ENCODE results near the gene DDHD1. TPM values are rescaled to one million over a fixed set of nuclear protein-coding genes. Genes with fewer than 3 reads are reported as not detected.
"Not testable (repeated sequence)": the region's sequence is repeated elsewhere in the genome, so short reads cannot be mapped to it uniquely, and the experiment has no call there.

Gene DDHD1
- total RNA-seq, 1 experiment from 2014 or later, result 6.9 TPM

DNA sequence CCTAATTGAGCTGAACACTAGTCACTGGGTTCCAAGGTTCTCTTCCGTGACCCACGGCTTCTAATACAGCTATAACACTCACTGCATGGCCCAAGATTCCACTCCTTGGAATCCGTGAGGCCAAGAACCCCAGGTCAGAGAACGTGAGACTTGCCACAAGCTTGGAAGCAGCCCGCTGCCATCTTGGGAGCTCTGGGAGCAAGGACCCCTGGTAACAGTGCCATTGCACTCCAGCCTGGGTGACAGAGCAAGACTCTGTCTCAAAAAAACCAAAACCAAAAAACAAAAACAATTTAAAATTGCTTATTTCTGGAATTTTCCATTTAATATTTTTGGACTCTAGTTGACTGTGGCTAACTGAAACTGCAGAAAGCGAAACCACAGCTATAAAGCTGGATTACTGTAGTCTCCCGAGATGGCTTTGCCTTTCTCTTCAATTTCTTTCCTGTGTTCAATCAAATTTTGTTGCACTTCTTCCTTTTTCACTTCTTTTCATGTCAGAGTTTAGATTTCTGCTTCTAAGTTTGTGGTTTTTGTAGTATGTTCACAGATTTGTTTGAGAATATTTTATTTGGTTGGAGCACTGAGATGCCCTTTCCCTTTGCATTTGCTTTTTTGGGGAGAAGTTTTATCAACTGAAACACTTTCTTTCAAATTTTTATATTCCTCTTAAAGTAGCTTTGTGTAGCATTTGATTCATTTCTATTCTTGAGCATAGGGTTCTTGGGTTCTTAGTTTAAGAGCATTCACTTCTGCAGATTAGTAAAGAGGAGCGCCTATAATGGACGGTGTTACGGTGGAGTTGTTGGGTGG lies 44.6 kb downstream of the DDHD1 start:
- DNase-seq (ENCODE audit: low spot score), result no peak

DNA sequence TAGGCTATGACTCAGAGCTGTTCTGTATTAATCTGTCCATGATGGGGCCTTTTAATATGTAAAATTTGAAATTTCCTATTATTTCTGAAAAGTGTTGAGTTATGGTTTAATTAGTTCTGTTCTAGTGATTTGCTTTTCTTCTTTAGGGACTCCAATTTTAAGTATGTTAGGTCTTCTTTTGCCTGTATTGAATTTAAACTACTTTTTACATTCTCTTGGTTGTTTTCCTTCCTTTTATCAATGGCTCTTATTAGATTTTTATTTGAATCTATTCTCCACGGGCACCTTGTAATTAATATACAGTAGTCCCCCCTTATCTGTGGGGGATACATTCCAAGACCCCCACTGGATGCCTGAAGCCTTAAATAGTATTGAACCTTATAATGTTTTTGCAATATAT lies 46.4 kb downstream of the DDHD1 start:
- DNase-seq (ENCODE audit: low spot score), result no peak

DNA sequence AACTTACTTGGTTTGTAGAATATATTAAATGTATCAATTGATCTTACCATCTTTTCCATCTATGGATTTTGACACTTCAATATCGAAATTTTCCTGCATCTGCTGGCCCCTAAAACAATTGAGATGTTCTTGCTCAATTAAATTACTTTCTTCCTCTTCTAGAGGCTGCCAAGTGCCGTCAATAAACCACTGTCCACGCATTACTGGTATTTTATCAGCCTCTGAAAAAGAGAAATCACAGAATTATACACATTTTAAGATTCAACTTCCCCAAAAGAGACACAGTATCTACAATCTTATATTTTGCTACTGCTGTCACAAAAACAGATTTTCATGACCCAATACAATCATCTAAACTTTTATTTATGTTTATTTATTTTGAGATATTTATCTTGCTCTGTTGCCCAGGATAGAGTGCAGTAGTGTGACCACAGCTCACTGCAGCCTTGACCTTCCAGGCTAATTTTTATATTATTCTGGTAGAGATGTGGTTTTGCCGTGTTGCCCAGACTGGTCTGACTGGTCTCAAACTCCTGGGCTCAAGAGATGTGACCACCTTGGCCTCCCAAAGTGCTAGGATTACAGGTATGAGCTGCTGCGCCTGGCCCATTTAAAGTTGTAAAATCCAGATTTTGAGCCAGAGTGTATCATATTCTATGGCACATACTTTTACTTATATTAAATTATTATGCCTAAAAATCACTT lies 49.3 kb downstream of the DDHD1 start:
- DNase-seq (ENCODE audit: low spot score), result no peak

DNA sequence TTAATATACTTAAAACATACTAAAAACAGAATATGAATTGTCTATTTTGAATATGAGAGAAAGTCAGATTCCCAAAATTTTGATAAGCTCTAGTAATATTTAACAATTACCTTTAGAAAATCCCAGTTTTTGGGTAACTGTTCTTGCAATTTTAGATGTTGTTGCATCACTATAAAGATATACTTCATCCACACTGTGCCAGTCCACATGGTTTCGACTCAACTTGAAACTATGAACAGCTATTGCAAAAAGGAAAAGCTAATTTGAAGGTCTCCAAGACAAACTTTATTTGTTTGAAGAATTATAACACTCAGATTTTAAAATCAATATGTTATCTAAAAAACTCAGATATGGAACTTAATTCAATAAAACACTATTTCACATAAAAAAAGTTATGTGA lies 59.9 kb downstream of the DDHD1 start:
- no peak for DNase-seq (ENCODE audit: low spot score)

DNA sequence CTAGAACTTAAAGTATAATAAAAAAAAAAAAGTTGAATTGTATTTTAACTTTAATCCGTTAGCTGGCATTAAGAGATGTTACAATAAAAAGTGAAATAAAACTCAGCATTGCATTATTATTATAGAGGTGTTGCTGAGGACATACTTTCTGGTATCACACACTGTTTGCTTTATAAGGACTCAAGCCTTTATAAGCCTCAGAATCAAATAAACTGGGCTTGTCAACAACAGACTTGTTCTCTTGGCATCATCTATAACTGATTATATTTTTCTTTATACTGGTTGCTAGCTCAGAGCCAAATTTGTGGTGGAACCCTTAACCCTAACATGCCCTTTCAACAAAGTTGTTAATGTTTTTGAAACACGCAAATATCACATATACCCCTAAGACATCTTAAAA lies 62.3 kb downstream of the DDHD1 start:
- no peak for DNase-seq (ENCODE audit: low spot score)

DNA sequence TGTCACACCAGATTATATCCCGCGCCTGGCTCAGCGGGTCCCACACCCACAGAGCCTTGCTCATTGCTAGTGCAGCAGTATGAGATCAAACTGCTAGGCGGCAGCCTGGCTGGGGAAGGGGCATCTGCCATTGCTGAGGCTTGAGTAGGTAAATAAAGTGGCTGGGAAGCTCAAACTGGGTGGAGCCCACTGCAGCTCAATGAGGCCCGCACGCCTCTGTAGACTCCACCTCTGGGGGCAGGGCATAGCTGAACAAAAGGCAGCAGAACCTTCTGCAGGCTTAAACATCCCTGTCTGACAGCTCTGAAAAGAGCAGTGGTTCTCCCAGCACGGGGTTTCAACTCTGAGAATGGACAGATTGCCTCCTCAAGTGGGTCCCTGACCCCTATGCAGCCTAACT lies 68.2 kb downstream of the DDHD1 start:
- DNase-seq (ENCODE audit: low spot score), result not testable (repeated sequence)

DNA sequence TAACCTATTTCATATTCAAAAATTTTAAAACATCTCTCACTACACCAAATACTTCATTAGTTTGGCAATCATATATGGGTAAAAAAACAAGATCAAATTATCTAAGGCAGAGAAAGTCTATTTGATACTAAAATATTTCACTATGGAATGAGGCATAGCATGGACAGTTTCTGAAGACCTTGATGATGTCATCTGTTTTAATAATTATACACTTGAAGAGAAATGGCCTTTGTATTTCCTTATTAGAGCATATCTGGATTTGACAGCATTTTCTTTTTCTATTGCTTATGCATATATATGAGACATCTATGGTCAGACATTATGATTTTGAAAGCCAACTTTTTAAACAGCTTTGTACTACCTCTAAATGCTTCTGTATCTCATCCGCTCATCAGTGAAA lies 88.6 kb downstream of the DDHD1 start:
- no peak for DNase-seq (ENCODE audit: low spot score)

DNA sequence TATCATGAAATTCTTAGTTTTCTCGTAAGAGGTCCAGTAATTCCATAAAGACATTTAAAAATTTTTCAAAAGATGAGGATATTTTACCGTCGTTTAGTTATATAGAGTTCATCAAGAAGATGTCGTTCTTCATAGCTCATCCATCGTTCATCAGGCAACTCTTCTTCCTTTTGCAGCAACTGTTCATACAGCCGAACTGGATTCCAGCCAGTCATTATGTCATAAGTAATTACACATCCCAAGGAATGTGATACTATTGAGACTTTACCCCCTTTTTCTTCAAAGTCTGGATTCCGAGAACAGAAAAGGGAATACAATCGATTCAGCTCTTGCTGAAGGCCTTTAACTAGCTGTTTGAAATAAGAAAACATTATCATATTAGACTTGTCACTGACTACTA lies 90.3 kb downstream of the DDHD1 start:
- no peak for DNase-seq (ENCODE audit: low spot score)

DNA sequence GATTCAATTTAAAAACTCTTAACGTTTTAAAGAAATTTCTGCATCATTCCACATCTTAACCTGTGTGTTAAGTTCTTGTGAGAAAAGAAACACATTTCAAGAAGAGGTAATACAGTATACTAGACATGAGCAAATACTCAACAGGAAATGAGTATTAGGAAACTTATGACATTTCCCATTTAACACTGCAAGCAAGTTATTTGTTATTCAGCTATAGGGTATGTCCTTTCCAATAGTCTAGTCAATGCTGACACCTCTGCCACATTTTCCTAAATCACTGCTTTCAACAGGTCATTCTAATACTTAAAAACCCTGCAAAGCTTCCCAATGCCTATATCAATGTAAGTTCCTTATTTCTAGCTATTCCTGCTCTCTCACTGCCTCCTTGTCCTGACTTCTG lies 93.1 kb downstream of the DDHD1 start:
- no peak for DNase-seq (ENCODE audit: low spot score)

DNA sequence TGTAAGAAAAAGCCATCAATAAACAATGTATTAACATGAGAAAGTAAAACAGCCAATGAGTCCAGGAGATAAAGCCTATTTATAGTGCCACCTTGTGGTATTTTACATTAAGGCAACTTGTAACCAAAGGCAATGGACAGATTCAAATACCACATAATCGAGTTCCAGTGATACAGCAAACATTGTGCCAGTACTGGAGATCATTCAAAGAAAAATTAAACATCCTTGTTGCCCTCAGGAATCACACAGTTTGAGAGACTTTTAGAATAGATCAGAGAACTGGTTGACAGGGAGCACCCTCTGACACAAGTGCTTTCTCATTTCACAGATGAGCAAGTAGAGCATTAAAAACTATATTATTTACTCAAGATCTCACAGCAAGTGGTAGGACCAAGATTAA lies 98.1 kb downstream of the DDHD1 start:
- DNase-seq (ENCODE audit: low spot score), result peak; percentile 35

DNA sequence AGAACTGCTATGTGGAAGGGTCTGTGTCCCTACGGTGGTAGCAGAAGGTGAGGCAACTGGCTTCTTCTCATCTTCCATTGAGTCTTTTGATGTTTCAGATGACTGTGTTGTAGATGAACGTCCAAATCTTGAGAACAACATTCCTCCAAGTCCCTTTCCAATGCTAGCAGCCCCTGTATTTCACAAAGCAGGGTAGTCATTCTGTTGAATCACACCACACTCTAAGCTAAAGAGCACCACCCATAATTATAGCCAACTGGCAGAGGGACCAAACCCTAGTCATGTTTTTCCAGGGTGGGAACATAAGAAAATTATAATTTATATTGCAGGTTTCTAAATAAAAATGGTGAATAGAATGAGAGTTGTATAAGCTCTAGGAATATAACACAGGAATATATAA lies 98.7 kb downstream of the DDHD1 start:
- no peak for DNase-seq (ENCODE audit: low spot score)

DNA sequence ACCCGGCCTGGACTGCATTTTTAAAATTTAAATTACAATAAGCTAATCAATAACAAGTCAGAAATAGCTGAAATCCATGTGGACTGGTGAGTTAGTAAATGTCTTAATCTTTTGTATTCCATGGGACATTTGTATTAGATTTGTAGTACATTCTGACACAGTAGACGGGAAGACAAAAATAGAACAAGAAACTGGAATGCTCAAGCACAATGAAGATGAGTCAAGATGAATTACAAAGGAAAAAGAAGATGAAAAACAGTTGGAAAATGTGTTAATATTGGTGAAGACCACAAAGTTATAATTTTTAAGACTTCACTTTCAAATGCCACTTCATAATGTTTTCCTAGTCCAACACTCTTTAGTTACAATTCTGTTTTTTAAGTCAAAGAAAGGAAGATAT lies 104.5 kb downstream of the DDHD1 start:
- no peak for DNase-seq (ENCODE audit: low spot score)

DNA sequence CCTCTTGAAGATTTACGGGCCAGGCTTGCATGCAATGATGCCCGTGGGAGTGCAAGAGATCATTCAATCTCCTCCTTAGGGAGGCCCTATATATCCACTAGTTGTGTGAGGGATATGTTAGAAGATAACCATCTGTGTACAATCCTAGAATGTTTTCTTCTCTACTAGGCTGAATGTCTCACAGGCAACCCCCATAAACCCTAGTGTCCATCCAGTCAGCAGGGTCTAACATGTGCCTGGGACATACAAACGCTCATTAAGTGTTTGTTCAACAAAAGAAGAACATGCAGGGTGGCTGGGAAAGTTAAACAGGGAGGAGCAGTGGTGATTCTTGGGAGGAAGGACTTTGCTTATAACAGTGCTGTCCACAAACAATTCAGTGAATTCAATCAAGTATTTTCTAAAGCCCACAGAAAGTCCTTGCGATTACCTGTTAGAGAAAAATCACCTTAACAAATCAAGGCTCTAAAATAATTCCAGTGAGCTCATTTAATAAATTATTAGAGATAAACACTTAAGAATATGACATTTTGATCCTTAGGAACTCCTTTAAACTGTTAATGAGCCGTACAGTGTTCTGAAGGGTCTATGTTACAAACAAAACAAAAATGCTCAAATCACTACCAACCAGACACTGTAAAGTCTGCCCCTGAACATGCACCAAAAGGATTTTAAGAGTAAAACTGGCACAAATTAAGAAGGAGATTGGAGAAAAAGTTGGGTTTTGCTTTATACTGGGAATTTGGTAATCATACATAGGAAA lies 105.6 kb downstream of the DDHD1 start:
- DNase-seq (ENCODE audit: low spot score), result no peak

DNA sequence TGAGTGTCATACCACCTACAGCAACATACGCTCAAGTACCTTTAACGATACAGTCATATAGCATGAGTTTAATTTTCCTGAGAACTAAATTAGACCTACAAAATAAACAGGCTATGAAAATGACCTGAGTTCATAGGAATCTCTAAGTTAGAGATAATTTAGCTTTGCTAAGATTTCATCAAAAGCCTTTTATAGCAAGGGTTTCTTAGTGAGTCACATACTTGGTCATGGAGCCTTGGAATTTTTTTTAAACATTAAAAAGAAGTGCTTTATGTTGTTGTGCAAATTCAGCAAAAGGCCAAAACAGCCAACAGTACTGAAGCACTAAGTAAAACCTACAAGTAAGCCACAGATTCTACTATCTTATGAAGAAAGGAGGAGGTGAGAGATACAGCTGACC lies 108.6 kb downstream of the DDHD1 start:
- no peak for DNase-seq (ENCODE audit: low spot score)

DNA sequence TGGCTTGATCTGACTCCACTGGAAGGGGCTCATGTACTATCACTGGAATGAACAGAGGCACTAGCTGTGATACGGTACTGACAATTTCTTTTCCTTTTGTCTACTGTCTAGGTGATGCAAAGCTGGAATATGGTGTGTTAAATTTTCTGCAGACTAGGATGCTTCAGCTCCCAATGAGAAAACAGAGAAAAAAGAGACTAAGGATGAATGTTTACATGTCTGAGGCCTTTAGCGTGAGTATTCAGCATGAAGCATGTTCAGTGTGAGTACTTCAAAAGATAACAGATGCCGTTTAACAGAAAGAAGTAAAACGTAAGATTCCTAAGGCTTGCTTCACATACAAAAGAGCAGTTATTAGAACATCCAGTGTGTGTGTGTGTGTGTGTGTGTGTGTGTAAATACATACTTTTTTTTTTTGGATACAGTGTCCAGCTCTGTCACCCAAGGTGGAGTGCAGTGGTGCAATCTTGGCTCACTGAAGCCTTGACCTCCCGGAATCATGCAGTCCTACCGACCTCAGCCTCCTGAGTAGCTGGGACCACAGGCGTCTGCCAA lies 110.0 kb downstream of the DDHD1 start:
- DNase-seq (ENCODE audit: low spot score), result no peak

DNA sequence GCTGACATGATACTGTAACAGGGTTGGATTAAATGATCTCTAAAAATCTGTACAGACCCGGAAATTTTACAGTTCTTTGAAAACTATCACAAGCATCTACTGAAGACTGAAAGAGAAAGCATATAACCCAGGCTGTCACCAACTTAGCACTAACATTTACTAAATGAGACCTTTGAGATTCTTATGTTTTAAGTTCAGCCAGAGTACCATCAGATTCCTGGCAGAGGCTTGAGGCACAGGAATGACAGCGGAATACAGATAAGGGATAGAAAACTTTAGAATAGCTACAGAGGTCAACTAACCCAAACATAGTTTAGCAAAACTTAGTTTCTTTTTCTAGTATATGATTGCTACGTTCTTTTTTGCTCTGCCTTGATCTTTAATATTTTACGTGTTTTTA lies 110.6 kb downstream of the DDHD1 start:
- no peak for DNase-seq (ENCODE audit: low spot score)

DNA sequence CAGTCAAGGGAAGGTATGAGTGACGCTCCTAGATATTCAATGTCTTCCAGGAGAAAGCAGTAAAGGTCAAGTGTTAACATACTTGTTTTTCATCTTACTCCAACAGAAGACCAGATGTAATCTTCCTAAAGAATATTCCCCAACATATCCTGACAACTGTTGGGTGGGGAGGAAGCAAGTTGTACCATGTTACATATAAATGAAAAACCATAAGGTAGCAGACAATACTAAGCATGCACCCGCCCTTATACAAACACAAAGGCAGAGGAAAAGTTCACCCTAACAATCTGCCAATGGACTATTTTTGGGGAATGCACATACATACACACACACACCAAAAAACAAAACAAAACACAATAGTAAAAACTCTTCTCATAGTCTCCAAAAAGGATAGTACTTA lies 112.1 kb downstream of the DDHD1 start:
- no peak for DNase-seq (ENCODE audit: low spot score)

DNA sequence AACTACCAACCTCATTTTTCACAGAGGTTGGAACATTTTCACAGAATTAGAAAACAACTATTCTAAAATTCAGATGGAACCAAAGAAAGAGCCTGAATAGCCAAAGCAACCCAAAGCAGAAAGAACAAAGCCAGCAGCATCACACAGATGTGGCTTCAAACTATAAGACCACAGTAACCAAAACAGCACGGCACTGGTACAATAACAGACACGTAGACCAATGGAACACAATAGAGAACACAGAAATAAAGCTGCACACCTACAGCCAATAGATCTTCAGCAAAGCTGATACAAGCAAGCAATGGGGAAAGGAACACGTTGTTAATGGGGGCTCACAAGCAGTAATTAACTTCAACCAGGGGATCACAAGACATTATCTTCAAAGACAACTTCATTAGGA lies 114.5 kb downstream of the DDHD1 start:
- no peak for DNase-seq (ENCODE audit: low spot score)

DNA sequence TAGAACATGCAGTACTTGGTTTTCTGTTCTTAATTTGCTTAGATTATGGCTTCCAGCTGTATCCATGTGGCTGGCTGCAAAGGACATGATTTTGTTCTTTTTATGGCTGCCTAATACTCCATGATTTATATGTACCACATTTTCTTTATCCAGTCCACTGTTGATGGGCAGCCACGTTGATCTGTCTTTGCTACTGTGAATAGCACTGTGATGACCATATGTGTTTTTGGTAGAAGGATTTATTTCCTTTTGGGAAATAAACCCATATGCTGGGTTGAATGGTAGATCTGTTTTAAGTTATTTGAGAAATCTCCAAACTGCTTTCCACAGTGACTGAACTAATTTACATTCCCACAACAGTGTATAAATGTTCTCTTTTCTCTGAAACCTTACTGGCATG lies 116.1 kb downstream of the DDHD1 start:
- no peak for DNase-seq (ENCODE audit: low spot score)

DNA sequence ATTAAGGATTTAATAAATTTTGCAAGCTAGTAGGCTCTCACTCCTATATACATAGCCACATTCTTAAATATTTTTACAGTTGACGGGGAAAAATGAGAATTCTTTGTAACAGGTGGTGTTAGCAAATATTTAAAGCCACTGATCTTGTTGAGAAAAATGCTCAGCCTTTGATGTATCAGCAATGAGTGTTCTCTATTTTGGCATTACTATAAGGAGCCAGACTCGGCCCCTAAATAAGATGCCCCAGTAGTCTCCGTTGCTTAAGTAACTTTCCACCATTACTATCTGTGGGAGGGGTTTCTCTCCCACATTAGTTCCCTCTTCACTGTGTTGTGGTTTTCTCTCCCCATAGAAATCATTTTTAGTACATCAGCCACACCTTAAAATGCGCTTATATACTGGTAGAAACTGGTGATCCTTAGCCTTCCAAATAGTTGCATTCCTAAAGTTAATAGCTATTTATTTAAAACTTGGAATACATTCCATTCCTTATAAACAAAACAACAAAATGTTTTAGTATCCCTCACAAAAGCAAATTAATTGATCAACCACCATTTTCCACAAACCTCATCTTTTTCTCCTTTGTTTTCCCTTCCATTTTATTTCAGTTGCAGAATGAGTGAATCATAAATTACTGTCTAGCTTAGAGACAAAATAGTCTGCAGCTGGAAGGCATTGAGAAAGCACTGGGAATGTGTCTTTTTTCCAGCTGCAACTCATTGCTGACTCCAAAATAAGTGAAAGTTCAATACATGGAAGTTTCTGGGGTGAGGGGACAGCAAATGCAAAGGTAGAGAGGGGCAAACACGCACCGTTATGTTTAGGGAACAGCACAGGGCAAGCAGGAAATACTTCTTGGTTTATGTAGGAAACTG lies 117.5 kb downstream of the DDHD1 start:
- no peak for DNase-seq (ENCODE audit: low spot score)

DNA sequence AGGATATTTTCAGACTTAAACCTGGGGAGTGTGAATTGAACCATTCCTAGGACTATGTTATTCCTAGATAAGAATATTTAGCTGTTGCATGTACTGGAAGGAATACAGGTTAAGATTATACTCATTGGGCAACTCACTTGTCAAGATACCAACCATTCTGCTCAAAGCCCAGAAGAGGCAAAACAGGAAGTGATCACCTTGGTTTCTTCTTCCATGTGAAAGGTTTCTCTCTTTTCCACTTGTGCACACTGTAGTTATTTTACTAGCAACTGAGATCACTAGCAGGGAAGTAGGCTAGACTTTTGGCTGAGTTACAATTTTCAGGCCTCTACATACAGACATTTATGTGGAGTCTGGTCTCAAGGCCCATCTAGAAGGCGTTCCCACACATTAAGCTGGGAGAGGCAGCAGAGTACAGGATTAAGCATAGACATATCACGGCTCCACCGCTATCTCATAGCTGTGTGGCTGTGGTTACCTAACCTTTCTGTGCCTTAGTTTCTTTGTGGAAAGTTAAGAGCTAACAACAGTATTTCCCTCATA lies 118.4 kb downstream of the DDHD1 start:
- no peak for DNase-seq (ENCODE audit: low spot score)

Data from H4 (cell line).